Fibroblast of villous mesenchyme (primary cell): ENCODE measurements around the gene ANKH. TPM values are rescaled to one million over a fixed set of nuclear protein-coding genes. Genes with fewer than 3 reads are reported as not detected.

Experiments used
- DNase-seq: peaks from one replicate; pipeline ENCODE4 v3.0.0-alpha.2; 2010; ENCODE audit warnings: low read depth
- H3K4me3 ChIP-seq: 2 replicates; pipeline ENCODE4 v1.5.1; 2011; ENCODE audit warnings: low read depth, mild to moderate bottlenecking, low read length
- total RNA-seq: library from RNA; depleted of rRNA; stranded (reverse); fragments of >200 nt; gene quantifications from 2 replicates; pipeline ENCODE4 v1.2.3, GENCODE V29; 2012
- TF ChIP-seq, protein P1 (sequence below): IDR thresholded peaks from 2 replicates; pipeline ENCODE4 v1.5.1; 2012; ENCODE audit warnings: low read depth, mild to moderate bottlenecking, low read length; ENCODE audit not compliant: insufficient read depth

The ANKH gene
- total RNA-seq, 1 donor: 8.2 TPM

DNA sequence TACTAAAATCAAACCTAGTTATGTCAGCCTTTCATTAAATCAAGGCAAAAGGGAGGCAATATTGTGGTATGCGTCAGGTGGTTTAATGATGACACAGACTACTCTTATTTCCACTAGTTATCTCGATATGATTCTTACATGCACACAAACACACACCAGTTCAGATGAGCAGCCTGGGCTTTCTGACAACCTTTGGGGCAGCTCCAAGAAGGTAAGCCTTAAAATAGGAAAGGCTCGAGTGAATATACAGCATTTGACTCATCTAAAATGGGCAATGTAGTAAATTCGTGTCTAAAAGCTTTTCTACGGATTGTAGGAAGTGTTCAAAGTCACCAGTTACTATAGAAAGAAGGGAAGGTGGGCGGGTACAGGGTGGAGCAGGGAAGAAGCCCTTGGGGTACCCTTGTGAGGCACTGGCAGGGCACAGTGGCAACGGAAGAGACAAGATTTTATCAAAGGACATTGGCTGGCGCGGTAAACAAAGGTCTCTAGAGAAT lies 1.9 kb downstream of the ANKH start:
- DNase-seq: no peak
- H3K4me3 ChIP-seq: peak overlapping the region; percentile 78
- TF ChIP-seq, protein P1, sequence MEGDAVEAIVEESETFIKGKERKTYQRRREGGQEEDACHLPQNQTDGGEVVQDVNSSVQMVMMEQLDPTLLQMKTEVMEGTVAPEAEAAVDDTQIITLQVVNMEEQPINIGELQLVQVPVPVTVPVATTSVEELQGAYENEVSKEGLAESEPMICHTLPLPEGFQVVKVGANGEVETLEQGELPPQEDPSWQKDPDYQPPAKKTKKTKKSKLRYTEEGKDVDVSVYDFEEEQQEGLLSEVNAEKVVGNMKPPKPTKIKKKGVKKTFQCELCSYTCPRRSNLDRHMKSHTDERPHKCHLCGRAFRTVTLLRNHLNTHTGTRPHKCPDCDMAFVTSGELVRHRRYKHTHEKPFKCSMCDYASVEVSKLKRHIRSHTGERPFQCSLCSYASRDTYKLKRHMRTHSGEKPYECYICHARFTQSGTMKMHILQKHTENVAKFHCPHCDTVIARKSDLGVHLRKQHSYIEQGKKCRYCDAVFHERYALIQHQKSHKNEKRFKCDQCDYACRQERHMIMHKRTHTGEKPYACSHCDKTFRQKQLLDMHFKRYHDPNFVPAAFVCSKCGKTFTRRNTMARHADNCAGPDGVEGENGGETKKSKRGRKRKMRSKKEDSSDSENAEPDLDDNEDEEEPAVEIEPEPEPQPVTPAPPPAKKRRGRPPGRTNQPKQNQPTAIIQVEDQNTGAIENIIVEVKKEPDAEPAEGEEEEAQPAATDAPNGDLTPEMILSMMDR: no peak

DNA sequence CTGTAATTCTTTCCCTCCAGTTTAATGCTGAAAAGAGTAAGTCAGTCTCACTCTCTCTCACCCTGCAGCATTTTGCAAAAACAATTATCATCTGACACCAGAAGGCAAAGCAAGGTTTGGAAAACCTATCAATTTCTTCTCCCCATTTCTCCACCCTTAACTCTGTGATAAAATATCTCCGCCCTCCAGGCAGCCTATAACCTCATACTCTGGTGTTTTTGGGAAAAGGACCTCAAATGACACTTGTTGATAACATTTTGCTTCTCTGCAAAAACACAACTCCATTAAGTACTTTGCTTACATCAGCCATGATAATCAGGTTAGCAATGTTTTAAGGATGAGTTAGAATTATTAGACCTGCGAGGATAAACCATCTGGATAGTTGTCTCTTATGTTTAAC lies 2.3 kb downstream of the ANKH start:
- TF ChIP-seq, protein P1: no peak
- DNase-seq: no peak
- no peak overlapping the region for H3K4me3 ChIP-seq

DNA sequence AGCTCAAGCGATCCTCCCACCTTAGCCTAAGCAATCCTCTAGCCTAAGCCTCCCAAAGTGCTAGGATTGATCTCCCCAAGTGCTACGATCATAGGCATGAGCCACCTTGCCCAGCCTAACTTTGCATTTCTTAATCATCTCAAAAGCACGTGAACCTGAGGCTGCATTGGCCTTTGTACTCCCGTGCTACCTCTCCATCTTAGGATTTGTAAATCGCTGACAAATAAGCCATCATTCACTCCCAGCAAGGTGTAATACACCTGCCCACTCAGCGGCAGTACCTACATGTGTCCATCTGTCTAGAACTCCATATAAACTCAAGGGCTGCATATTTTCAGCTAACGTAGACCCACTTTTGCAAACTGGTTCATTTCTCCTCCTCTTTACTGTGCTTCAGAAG lies 2.8 kb downstream of the ANKH start:
- no peak for DNase-seq
- TF ChIP-seq, protein P1: no peak
- H3K4me3 ChIP-seq: no peak overlapping the region

DNA sequence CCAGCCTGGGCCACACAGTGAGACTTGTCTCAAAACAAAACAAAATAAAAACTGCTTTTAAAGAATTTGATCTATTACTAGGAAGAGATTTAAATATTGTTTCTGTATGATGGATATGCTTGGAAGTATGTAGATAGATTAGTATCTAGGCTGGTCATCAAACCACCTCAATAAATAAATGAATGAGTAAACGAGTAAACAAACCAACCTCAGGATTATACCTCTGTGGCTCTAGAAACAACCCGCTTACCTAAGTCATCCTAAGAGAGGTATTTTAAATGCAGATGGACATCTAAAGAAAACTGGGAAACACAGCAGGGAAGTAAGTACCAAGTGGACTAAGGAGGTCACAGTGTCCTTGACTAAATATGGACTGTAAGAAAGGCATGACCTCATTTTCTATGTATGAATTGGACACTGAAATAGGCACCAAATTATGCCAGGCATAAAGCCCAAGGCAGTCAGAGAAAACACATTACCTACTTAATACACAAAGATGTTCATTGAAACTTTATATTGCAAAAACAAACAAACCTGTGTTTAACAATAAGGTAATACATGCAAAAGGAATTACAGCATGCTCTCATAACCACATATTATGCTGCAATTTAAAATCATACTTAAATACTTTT lies 7.3 kb downstream of the ANKH start:
- no peak for DNase-seq
- TF ChIP-seq, protein P1: no peak
- no peak overlapping the region for H3K4me3 ChIP-seq

DNA sequence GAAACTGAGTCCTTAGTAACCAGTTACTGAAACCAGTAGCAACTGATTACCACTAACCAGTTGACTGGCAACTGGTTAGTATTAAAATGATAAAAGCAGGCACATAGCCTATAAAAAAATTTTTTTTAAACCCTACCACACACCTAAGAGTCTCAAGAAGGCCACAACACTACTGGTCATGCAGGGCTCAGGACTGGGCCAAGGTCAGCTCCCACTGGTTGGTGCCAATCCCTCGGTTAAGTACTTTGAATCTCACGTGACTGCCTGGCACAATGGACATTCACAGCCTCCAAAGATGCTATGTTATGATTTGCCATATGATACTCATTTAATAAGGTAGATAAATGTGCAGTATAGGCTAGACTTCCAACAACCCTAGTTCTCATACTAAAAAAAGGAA lies 8.5 kb downstream of the ANKH start:
- TF ChIP-seq, protein P1: no peak
- DNase-seq: no peak
- no peak overlapping the region for H3K4me3 ChIP-seq

DNA sequence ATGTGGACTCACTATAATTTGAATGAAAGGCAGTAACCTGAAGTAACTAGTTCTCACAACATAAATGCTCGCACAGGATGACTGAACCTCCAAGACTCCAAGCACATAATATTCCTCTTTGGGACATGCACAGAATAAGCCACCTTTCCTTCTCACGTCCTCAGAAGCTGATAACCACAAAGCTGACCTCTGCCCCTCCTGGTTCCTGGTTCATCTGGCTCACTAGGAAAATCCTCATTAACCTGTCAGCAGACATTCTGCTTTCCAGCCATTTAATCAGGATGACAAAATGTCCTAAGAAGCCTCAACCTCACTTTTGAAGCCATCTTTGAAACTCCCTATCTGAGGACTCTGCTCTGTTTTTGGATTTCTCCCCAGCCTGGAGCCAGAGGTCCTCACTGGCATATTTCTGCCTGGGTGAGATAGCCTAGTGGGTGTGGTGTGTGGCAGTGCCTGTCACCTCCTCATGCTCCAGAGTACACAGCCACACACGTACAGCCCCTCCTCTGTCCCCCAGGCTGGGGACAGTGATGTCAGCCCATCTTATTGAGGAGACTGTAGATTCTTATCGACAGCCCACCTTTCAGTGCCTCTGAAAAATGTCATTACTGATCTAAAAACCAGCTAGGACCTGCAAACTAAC lies 10.3 kb downstream of the ANKH start:
- H3K4me3 ChIP-seq: no peak overlapping the region
- DNase-seq: no peak
- TF ChIP-seq, protein P1: no peak
